Renal cortical epithelial cell (primary cell): Measurements from ENCODE around the gene NKAIN2. TPM values are rescaled to one million over a fixed set of nuclear protein-coding genes. Genes with fewer than 3 reads are reported as not detected.
"Not testable (repeated sequence)": the region's sequence is repeated elsewhere in the genome, so short reads cannot be mapped to it uniquely, and the experiment has no call there.

Experiments
- DNase-seq: peaks from one replicate; pipeline ENCODE4 v3.0.0-alpha.2; 2011; ENCODE audit warnings: low read depth
- total RNA-seq: library from RNA; depleted of rRNA; stranded (reverse); fragments of >200 nt; gene quantifications from 2 replicates; pipeline ENCODE4 v1.2.3, GENCODE V29; 2014

NKAIN2 gene
- total RNA-seq, 1 donor from 2014 or later: not detected

DNA sequence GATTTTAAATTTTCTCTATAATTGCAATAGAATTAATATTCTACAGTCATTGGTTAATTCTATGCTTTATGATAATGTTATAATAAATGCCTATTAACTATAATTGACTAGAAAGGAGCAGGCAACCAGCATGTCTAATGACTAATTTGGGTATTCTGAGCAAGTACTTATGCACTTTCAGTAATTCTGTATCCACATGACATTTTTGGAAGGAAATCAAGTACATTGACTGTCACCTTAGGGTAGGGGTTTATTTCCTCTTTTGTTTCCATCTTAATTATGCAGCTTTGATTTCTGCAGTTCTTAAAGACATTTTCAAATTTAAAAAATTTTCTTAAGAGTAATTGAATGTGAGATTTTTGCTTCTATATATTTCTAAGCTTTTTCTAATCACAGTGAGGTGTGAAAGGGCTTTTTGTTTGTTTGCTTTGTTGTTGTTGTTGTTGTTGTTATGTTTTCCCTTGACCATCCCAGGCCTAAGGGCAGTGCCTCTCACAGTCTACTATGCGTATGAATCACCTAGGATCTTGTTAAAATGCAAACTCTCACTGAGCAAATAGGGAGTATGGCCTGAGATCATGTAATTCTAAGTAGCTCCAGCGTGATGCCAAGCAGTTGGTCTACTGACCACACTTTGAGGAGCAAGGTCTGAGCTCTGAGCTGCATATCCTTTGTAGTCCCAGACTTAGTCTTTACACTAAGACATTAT, 691.4 kb downstream of the NKAIN2 start:
- peak; percentile 60 for DNase-seq

DNA sequence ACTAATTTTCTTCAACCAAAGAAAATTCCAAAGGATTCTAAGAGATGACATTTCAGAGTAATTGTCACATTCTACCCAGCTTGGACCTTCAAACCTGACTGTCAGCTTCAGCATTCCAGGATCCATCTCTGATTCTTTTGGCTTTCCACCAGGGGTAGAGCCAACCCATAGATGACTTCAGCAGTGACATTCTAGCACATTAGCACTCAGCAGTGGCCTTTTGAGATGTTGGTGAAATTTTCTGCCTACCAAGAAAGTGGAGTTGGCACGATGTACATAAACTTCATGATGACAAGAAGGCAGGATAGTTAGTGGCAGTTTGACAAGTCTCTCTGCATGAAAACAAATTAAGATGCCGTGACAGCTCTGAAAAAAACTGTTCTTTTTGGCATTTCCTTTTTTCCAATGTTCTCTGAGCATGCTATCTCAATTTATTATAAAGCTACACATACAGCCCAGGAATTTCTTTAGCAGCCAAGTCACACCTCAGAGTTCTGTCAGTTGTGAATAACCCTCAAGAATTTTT, 692.1 kb downstream of the NKAIN2 start:
- DNase-seq: no peak

- DNase-seq: no peak
These were observed 692.7 kb downstream of the NKAIN2 start for GRCh38 chr6:124496334-124496733.

DNA sequence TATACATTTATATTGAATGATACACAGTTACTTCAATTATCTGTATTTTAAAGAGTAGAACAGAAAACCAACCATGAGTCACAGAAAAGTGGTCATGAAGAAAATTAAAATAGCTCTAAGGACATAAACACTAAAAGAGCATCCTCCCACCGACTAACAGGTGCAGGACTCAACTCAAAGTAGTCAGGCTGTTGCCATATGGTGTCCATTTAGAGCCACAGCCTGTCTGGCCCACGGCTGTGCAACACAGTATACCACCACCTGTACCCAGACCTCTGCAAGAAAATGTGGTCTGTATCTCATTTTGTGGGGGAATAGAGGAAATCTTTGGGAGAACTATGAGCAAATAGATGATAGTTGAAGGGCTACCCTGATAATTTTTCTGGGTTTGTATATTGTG, 708.8 kb downstream of the NKAIN2 start:
- no peak for DNase-seq

GRCh38 chr6:124517339-124517738, 713.7 kb downstream of the NKAIN2 start:
- DNase-seq: no peak

GRCh38 chr6:124520514-124520913, 716.8 kb downstream of the NKAIN2 start:
- no peak for DNase-seq

DNA sequence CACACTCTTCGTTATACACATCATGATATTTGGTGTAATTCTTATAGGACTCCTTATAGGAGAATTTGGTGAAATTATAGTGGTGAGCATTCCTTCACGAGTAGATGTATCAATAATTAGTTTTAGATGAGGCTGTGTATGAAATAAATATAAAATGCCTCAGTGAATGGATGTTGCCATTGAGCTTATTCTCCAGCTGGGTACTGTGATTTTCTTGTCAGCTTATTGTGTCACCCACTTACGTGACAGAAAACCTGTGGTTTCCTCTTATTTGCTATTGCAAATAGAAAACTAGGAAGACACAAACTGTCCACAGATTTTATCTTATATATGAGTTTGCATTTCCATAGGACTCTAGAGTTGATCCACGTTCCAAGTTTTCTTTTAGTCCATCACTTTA, 718.7 kb downstream of the NKAIN2 start:
- no peak for DNase-seq

DNA sequence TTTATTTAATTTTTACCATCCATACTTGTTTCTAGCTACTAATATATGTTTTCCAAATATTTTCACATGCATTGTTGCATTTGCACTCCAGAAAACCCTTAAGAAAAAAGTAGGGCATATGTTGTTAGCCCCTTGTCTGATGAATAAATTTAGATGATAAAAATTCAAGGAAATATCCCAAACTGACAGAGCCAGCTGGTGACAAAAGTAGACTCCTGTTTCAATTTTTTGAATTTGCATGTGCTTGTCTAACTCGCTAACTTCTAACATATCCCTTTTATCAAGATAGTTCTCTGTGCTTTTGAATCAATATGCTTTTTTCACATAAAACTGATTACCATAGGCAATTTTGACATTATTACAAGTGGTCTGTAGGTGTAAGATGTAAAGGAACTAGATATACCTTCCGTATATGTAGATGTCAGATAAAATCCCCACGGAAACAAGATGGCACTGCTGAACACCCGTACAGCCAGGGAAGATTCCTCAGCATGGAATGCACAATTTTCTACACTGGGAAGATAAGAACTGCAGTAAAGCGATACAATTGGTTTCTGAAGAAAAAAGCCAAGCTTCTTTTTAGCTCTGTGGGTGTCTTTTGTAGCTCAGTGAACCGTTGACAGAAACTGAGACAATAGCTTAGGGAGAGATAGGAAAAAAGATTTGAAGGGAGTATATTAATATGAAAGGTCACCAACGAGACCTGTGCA, 721.0 kb downstream of the NKAIN2 start:
- no peak for DNase-seq

DNA sequence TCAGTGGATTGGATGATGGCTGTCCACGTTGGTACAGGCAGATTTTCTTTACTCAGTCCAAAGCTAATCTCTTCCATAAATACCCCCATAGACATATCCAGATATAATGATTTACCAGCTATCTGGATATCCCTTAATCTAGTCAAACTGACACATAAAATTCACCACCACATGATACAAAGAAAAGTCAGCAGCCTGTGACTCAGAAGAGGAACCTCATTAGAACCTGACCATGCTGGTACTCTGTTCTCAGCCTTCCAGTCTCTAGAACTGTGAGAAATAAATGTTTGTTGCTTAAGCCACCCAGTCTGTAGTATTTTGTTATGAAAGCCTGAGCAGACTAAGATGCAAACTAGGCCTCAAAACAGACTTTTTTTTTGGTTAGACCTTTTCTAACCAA, 727.3 kb downstream of the NKAIN2 start:
- peak; percentile 59 for DNase-seq

- DNase-seq: no peak
These were observed 731.6 kb downstream of the NKAIN2 start for GRCh38 chr6:124535299-124535698.

GRCh38 chr6:124535746-124536145, 732.1 kb downstream of the NKAIN2 start:
- peak; percentile 77 for DNase-seq

DNA sequence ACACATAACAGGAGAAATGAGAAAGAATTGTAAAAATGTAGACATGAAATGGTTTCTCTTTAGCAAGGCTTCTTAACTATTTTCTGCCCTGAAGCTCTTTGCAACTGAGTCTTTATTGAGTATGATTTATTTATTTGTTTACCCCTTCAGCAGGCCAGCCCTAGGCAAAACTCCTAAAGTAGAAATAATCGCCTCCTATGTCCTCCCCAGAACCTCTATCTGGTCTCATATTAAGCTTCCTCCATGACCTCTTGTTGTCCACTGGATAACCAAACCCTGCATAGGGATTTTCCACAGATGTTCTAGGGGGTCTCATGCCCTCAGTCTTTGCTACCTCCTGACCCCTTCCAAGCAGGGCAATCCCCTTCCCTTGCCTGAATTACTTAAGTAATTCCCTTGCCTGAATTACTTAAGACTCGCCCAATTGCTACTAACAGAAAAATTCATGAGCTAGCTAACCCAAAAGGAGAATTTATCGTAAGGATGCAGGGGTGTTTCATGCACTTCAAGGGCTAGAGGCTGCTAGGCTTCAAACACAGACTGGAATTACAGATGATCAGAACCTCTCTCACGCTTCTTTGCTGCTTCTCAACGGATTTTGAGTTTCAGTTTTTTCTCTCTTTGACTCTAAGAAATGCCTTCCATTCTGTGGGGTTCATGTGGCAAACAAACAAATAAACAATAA, 732.6 kb downstream of the NKAIN2 start:
- DNase-seq: no peak

- no peak for DNase-seq
These were observed 733.2 kb downstream of the NKAIN2 start for GRCh38 chr6:124536842-124537191.

DNA sequence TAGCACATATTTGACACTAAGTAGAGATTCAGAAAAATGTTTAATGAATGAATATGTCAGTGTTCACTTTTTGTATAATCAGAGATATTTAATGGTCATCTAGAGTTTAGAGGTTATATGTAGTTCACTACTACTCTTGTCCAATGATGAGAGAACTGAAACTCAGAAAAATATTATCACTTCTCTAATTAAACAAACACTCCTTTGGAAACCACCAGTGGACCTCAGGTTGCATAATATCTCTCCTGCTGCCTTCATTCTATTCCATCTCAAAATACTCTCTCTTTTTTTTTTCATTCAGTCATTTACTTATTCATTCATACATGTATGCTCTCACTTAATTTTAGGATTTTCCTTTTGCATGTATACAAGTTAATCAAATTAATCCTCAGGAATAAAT, 735.4 kb downstream of the NKAIN2 start:
- no peak for DNase-seq

GRCh38 chr6:124541573-124541972, 737.9 kb downstream of the NKAIN2 start:
- no peak for DNase-seq

GRCh38 chr6:124546601-124547000, 742.9 kb downstream of the NKAIN2 start:
- no peak for DNase-seq

- peak; percentile 73 for DNase-seq
These were observed 748.1 kb downstream of the NKAIN2 start for GRCh38 chr6:124551711-124552233.

- DNase-seq: no peak
These were observed 754.2 kb downstream of the NKAIN2 start for GRCh38 chr6:124557873-124558272.

GRCh38 chr6:124560078-124560477, 756.4 kb downstream of the NKAIN2 start:
- DNase-seq: not testable (repeated sequence)

DNA sequence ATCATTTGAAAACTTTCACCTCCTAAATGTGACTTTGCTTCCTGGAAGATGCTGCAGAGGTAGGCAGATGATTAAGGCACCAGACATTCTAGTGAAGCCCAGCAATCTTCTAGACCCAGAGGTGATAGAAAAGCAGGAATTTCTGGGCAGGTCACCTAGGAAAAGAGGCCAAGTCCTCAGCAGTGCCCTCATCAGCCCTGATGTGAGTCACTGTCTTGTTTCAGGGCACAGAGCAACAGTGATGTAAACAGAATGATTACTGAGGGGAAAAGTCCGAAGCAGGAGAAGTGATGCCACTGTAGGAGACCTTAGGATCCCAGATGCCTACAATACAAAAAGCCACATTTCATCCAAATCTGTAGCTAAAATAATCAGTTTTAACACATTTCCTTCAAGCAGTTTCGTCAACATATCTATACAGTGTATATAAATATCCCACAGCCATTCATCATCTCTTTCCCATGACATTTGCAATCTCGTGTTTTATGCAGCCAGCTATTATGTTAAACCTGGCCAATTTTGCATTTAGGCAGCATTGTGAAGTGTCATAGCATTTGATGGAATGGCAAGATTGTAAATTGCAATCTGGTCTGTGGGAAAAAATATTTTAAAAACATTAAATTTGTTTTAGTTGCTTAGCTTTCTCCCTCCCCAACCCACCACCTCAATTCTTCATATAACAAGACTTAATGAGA, 757.4 kb downstream of the NKAIN2 start:
- no peak for DNase-seq

DNA sequence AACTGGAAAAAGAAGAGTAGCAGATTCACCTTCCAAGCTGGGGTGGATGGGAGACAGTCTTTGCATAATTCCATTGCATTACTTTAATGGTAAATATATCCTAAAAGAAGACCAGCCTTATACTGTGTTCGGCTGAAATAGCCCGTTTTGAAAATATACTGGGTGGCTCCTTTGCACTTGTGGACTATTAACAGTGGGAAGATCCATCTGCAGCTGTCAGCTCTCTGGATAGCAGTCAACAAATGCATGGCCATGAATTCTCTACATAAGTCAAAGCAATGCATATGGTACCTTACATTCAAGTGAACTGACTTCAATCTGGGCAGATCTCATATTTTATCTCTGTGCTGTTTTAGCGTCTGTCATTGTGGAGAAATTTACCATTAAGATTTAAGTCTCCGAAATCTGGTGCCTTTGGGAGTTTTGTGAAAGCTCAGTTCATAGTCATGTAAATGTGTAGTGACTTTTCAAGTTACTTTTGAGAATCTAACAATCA, 758.0 kb downstream of the NKAIN2 start:
- DNase-seq: no peak

DNA sequence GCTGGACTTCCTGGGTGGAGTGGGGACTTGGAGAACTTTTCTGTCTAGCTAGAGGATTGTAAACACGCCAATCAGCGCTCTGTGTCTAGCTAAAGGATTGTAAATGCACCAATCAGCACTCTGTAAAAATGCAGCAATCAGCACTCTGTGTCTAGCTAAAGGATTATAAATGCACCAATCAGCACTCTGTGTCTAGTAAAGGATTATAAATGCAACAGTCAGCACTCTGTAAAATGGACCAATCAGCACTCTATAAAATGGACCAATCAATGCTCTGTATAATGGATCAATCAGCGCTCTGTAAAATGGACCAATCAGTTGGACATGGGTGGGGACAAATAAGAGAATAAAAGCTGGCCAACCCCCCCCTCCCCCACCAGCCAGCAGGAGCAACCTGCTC, 760.5 kb downstream of the NKAIN2 start:
- DNase-seq: not testable (repeated sequence)
